ENCODE data around the gene PACRG.

PACRG gene

DNA sequence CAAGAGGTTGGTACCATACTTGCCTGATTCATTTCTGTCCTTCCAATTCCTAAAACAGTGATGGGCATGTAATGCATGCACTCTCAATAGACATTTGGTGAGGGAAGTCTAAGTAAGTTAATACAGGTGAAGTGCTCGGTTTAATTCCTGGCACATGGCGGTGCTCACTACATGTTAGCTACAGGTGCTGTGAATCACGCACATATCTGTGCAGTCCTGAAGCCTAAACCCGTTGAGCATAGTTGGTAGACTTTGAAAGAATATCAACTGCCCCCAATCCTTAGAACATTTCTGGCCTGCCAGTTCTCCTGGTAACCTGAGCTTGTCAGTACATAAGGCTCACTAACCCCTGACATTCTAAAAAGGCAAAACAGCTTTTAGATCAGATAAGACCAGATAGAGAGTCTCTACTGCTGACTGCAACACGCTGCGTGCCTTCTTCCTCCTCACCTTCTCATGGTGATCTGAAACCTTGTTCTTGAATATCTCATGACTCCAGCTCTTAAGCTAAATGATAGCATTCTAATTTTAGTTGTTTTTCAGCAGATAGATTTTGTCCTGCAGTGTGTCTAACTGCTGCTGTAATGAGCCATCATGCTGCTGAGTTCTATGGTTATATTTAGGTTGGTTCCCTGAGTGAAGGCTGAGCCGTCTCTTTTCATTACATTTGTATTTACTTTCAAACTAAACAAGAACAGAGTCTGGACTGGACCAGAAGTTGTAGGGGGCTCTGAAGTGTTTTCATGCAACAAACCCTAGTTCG, 358.3 kb downstream of the PACRG start:
- DNase-seq (ENCODE audit: low read depth), result no peak

DNA sequence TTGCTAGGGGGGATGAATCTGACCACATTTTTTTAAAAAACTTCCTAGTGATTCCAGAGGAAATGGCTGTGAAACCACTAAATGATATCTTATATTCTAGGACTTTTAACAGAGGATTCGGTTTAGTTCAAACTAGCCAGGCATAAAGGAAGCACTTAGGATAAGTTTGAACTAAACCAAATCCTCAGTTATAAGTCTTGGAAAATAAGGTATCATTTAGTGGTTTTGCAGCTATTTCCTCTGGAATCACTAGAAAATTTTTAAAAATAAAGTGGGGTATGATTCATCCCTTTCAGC, 358.8 kb downstream of the PACRG start:
- DNase-seq (ENCODE audit: low read depth), result no peak

DNA sequence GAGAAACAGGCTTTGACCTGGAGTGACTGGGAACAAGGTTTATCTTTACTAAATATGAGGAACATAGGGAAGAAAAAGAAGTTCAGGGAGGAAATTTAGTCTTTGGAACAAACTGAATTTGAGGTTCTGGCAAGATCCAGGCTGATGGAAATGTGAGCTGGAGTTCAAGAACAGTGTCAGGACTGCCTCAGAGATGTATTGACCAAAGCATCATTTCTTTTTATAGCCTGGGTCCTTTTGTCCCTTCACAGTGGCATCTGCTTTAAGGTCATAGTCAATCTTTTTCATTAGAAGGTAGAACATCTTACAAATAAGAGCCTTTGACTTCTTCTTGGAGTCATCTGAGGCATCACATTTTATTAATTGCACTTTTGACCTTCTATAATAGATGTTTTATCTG, 360.2 kb downstream of the PACRG start:
- DNase-seq (ENCODE audit: low read depth), result no peak

DNA sequence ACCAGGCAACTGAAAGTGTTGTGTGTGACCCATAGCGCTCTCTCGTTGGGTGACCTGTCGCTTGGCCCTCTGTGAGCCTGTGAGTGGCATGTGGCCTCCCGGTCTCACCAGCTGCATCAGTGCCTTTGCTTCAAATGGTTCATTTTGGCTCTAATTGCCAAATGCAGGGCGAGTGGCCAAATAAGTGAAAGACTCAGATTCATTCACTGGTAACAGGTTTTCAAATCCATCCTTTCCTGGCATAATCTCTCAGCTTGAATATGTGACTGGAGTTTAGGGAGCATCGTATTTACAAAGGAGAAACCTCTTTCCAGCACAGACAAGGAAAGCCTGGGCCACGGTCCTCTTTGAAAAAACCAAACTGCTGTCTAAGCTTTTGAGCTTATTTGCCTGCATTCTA, 365.1 kb downstream of the PACRG start:
- DNase-seq (ENCODE audit: low read depth), result no peak

DNA sequence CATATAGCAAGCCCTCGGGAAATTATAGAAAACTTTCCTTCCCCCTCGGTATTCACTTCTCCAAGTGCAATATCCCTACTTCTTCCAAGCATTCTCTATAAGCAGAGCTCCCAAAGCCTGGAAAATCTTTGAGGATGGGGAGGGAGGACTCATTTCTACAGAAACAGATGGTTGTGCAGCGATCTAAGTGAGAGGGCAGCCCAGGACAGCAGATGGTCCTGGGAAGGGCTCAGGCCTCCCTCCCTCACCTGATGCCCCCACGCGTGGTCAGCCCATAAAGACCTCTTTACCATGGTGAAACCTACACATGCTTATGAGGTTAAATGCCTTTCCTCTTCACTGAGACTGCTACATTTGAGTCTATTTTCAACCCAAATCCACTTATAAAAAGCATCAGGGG, 367.1 kb downstream of the PACRG start:
- no peak for DNase-seq (ENCODE audit: low read depth)

DNA sequence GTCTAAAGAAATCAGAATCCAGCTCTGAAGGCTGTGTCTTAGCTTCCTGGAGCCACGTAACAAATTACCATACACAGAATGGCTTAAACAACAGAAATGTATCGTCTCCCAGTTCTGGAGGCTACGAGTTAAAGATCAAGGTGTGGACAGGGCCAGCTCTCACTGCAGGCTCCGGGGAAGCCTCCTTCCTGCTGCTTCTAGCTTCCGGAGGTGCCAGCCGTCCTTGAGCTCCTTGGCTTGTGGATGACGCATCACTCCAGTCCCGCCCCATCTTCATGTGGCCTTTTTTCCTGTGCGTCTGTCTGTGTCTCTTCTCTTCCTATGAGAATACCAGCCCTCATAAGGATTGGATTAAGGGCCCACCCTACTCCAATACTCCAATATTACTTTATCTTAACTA, 367.6 kb downstream of the PACRG start:
- no peak for DNase-seq (ENCODE audit: low read depth)

DNA sequence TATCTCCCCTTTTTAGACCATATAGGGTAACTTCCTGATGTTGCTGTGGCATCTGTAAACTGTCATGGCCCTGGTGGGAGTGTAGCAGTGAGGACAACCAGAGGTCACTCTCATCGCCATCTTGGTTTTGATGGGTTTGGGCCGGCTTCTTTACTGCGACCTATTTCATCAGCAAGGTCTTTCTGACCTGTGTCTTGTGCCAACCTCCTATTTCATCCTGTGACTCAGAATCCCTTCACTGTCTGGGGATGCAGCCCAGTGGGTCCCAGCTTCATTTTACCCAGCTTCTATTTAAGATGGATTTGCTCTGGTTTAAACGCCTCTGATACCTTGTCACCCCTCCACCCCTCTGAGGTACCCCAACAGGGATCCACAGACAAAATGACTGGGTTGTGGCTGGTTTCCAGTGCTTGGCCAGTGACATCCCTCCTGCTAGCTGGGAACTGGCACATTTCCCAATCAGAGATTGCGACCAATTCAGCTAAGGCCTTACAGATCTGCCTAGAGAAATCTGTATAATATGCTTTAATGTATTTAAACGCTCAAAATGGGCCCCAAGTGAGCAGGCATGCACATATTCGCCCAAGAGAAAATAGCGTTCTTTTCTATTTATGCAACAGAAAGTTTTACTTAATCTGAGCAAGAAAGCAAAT, 371.2 kb downstream of the PACRG start:
- DNase-seq (ENCODE audit: low read depth), result no peak

DNA sequence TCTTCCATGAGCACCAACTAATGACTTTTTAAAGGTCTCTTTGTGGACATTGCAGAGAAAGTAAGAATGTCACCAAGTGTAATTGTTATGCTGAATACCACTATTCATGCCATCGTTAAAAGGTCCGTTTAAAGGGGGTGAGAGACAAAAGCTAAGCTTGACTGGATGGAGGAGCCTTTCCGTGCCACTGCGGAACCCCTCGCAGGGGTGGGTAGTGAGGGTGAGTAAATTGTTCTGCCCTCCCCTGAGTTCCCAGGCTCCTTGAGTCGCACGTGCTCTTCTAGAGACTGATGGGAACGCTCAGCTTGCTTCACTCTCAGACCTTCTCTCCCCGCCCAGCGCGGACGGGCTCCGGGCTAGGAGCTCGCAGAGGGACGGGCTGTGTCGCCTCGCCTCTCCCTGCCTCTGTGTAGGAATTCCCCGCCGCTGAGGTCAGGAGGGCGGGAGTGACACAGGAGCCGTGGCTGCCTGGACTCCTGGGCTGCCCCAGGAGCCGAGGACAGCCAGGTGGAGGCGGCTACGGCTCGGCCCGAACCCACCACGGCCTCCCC, 371.9 kb downstream of the PACRG start:
- DNase-seq (ENCODE audit: low read depth), result no peak

DNA sequence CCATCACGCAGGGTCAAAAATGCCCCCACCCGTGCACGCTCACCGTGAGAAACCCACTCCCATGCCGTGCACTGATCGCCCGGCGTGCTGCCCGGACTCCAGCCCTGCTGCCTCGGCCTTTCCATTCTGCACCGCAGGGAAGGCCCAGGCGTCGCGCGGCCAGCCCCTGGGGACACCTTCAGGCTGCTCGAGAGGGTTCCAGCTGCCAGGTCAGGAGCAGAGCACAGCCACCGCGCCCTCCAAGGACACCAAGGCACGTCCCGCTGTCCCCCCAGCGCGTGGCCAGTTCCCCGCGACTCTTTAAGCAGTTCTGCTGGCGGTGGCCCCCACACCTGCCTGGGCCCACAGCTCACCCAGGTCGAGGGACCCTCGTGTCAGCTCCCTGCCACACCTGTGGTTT, 372.5 kb downstream of the PACRG start:
- no peak for DNase-seq (ENCODE audit: low read depth)

DNA sequence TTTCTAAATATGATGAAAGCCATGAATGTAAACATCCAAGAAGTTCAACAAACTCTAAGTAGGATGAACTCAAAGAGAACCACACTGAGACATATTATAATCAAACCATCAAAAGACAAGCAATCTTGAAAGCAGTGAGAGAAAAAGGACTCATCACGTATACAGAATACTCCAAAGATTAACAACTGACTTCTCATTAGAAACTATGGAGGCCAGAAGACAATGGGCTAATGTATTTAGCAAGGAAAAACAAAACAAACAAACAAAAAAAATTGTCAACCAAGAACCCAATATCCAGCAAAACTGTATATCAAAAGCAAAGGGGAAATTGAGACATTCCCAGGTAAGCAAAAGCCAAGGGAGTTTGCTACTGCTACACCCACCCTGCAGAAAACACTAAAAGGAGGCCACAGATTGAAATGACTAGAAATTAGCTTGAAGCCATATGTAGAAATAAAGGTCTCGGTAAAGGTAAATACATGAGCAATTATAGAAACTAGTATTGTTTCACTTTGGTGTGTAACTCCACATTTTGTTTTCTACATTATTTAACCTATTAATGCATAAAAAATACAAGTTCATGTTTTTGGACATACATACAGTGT, 385.7 kb downstream of the PACRG start:
- no peak for DNase-seq (ENCODE audit: low read depth)

DNA sequence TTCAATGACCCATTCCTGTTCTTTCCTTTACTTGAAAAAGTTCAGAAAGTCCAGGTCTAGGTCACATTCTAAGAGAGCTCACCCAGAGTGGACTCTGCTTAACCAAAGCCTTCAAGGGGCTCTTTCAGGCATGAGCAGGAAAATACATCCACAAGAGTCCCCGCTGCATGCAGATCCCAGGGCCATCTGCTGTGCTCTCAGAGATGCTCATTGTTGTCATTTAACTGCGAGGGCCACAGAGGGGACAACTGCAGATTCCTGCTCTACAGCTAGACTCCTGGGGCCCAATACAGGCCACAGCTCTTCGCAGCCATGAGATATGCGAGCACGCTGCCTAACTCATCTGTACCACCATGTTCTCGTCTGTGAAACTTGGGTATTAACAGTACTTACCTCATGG, 391.2 kb downstream of the PACRG start:
- no peak for DNase-seq (ENCODE audit: low read depth)

DNA sequence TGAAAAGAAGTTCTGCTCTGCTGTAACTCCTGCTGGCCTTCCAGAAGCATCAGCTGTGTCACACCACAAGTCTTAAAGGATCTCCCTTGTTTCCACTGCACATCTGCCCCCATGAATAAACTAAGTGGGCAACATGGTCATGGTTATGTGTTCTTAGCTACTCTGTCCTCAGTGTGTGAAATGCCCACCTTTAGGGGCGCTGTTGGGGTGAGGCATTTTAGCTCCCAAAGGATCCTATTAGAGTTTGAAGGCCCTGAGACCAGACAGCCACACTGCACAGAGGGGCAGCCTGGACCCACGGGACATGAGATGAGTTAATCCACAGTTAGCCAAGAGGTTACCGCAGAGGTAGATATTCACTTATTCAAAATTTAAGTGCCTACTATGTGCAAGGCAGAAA, 392.4 kb downstream of the PACRG start:
- DNase-seq (ENCODE audit: low read depth), result no peak

DNA sequence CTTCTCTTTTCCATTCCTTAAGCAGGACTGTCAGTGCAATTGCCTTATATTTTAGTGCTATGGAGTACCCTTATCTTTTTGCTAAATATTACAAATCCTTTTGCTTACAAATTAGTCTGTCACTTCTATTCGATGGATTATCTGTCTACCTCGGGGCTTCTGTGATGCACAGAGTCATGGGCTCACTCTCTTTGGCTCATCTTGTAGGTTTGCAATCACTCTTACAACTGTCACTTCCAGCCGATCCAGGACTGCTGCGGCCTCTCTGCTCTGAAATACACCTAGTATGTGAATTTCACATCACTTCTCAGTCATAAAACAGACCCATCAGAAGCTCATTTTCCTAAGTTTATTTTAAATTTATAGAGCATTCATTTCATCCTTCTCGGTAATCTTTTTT, 393.5 kb downstream of the PACRG start:
- no peak for DNase-seq (ENCODE audit: low read depth)

DNA sequence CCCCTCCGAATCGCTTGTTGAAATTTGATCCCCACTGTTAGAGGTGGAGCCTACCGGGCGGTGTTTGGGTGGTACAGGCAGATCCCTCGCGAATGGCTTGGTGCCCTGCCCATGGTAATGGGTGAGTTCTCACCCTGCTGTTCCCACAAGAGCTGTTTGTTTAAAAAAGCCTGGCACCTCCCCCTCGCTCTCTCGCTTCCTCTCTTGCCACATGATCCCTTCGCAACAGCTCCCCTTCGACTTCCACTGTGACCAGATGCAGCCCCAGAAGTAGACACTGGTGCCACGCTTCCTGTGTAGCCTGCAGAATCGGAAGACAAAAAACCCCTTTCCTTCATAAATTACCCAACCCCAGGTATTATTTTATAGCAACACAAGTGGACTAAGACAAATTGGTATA, 394.6 kb downstream of the PACRG start:
- DNase-seq (ENCODE audit: low read depth), result no peak

DNA sequence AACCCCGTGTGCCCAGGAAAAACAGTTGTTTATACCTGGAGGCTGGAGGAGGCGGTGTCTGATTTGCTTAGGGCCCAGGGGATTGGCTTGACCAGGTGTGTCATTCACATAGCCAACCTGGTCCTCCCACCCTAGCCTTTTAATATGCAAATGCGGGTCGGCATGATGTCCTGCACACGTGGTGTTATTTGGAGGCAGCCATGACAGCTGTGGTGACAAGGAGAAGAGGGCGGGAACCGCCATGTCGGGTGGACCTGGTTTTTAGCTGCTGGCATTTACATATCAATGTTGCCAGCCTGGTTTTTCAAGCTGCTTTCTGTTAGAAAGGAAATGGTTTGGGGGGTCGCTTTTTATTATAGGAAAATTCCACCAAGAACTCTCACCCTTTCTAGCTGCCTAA, 395.3 kb downstream of the PACRG start:
- no peak for DNase-seq (ENCODE audit: low read depth)

DNA sequence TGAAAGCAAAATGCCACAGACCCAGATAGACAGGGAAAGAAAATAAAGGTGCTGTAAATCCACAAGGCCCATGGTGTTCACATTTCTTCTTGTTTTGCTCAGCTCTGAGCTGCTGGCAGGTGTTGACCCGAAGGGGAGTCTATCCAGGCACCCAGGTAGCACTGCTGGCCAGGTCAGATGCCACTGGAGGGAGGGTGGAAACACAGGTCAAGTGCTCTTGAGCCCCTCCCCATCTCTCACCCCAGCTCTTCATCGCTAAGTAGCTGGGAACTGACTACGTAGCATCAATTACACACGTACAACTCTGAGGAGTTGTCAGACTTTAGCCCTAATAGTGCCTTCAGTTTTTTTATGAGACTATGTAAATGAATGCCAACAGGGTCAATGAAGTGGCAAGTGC, 399.0 kb downstream of the PACRG start:
- DNase-seq (ENCODE audit: low read depth), result no peak

DNA sequence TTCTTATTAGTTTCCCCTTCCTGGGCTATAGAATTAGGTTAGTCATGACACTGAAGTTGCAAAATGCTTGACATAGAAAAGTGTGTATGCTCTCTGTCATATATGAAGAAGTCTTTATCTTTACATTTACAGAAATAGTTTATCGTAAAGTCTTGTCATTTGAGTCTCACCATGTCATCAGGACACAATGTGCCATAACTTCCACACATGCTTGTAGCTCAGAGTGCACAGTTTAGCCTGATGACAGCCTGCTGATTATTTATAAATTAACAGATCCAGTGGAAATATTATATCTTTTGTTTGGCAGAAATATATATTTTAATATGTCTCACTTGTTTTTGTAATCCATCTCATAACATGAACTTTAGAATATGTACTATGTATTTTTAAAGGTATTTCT, 399.8 kb downstream of the PACRG start:
- DNase-seq (ENCODE audit: low read depth), result no peak

DNA sequence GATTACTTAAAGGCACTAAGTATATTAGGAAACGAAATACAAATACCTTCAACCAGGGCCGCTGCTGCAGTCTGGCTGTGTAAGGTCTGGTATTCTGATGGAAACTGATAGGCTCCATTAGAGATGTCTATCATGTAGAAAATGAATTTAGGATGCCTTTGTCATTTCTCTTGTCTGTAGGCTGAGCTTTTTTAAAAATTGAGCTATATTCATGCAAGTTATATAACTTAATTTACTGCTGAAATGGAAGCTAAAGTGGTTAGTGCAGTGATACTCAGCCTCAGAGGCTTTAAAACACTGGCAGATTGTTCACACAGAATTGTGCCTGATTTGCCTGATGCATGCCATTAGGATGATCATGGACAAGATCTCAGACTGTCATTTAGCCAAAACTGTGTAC, 400.6 kb downstream of the PACRG start:
- DNase-seq (ENCODE audit: low read depth), result no peak

DNA sequence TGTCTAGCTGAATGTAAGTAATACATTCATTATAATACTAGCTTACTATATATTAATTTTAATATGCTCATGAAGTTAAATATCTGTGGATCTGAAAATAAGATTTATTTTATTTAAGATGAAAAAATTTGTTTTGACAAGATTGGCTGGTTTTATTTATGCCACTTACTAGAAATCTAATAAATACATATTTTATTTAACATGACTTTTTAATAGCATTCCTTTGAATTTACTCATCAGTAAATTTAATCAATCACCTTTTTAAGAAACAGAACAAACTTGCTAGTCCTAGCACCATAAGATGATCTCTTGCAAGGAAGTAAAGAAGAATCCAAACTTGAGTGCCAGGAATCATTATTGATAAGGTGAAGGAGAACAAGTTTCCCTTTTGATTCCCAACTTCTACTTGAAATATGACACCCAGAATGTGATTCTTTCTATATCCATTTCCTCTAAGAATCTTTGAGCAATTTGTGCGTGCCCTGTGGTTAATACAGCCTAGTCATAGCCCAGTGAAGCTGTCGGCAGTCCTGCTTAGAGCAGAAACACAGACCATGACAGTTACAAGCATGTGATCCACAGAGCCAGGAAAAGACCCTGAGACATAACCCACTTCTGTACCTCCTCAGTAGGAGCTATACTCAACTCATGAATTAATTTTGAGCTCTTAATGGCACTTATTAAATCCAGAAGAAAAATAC, 404.4 kb downstream of the PACRG start:
- DNase-seq (ENCODE audit: low read depth), result no peak

DNA sequence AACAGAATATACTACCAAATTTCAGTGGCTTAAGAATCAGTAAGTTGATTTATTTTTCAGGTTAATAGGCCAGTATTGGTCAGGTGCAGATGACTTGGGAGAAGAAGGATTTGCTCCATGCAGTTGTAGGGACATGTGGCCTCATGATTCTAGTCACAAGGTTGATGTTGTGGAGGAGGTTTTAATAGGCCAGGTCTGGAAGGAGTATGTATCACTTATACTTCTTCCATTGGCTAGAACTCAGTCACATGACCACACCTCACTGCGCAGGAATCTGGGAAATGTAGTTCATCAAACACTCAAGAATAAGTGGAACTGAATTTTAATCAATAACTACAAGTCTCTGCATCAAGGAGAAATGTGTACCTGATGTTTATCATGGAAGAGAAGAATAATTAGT, 405.2 kb downstream of the PACRG start:
- no peak for DNase-seq (ENCODE audit: low read depth)

DNA sequence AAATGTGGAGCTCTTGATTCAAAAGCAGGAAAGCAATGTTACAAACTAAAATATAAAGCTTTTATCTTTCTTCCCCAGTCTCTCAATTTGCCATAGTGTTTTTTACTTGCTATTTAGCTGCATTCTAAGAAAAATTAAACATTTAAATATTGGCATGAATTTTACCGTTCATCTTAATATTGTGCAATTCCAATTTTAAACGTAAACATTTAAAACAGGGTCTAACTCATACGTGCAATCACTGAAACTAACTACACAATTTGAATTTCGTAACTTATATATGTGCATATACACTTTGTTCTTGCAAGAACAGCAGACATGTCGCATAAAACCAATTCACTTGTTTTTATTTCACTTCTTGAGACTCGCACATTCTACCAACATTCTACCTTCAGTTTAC, 405.9 kb downstream of the PACRG start:
- DNase-seq (ENCODE audit: low read depth), result no peak

DNA sequence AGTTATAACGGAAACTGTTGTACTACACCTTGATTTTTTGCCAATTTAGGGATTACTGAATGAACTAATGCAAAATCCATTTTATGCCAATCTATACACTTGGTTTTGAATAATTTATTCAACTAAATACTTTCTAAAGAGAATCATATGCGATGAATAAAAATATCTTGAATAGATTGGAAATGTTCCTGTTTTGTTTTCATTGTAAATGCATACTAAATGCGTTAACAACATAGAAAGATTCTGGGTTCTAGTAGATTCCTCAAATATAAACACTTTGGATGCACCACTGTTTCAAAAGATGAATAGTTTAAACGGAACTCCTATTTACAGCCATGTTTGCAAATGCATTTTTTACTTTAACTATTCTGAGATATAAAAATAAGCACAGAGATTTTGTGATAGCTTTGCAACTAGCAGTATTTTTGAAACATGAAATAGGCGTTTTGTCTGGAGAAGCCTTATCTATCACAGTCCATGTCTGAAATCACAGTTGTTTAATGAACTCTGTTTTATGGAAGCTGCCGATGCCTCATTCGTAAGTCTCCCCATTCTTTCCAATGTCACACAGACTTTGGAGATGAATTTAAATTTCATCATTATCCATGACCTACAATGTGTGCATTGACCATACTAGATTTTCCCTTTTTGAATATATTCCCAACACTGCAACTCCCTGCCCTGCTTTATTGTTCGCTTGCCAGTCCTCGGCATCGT, 409.1 kb downstream of the PACRG start:
- no peak for DNase-seq (ENCODE audit: low read depth)

All from HS-27A (cell line).